ENCODE data around the gene UBE2J1. TPM values are rescaled to one million over a fixed set of nuclear protein-coding genes. Genes with fewer than 3 reads are reported as not detected.

Gene UBE2J1
- polyA plus RNA-seq, 2 of the 4 experiments (the other 2 are of a cell fraction): 12.6 to 32.7 TPM

GRCh38 chr6:89335164-89335563, 17.4 kb downstream of the UBE2J1 start:
- H3K9me3 ChIP-seq: no peaks in the 10 kb centered on the region
- POLR2A ChIA-PET: no interaction called here
- H3K4me3 ChIP-seq: no peak overlapping the region
- CTCF ChIA-PET: interaction anchor here (1.5 kb wide), 1 partner anchor 37 kb away, joined by 5 read pairs; no protein-coding TSS in a partner anchor
- DNase-seq (ENCODE audit: low read depth in 1 of 2, low spot score in 1 of 2) (no peak), ATAC-seq (no peak), FAIRE-seq (no peak)
- no peak overlapping the region for H3K4me2 ChIP-seq
- no peak overlapping the region for H3K27ac ChIP-seq
- WGBS (ENCODE audit: missing lambda C conversion rate): 93% methylated on average over 3 of the region's 3 CpGs
- H3K4me1 ChIP-seq: peaks cover 4% of the 10 kb centered on the region; the same call in 1 of the 3 replicates
- no peak for TF ChIP-seq NR3C1 (IDR thresholded peaks at IDR 0.05)
- no peak for TF ChIP-seq USF2 (IDR thresholded peaks at IDR 0.05)
- no peak for TF ChIP-seq POLR2AphosphoS2 (conservative IDR thresholded peaks at IDR 0.05; ENCODE audit: low read length)
- no peak for TF ChIP-seq PBX3 (IDR thresholded peaks at IDR 0.05)
- TF ChIP-seq KDM5A (IDR thresholded peaks at IDR 0.05): no peak
- TF ChIP-seq EHMT2 (IDR thresholded peaks at IDR 0.05; ENCODE audit: low read depth): no peak
- TF ChIP-seq FOSL2 (IDR thresholded peaks at IDR 0.05): no peak
- no peak for TF ChIP-seq FOSL2 (CRISPR knock-in tag; IDR thresholded peaks at IDR 0.05)
- no peak for TF ChIP-seq NFE2L2 (conservative IDR thresholded peaks at IDR 0.05; ENCODE audit: low read length)
- no peak for TF ChIP-seq CEBPB (IDR thresholded peaks at IDR 0.05)
- TF ChIP-seq CTCF (IDR thresholded peaks at IDR 0.05): no peak
- TF ChIP-seq EP300 (IDR thresholded peaks at IDR 0.05): no peak
- TF ChIP-seq TP53 (CRISPR knock-in tag; IDR thresholded peaks at IDR 0.05): no peak
- TF ChIP-seq HOXB13 (CRISPR knock-in tag; IDR thresholded peaks at IDR 0.05; ENCODE audit: low read depth): no peak
- TF ChIP-seq RCOR1 (IDR thresholded peaks at IDR 0.05; ENCODE audit: low read depth, low read length): no peak
- no peak for TF ChIP-seq FOSB (CRISPR knock-in tag; IDR thresholded peaks at IDR 0.05)
- TF ChIP-seq JUN (IDR thresholded peaks at IDR 0.05): no peak

GRCh38 chr6:89330910-89331309, 21.6 kb downstream of the UBE2J1 start:
- CTCF ChIA-PET: no interaction called here
- 90% methylated on average over 1 of the region's 1 CpG for WGBS (ENCODE audit: missing lambda C conversion rate)
- H3K27ac ChIP-seq: no peak overlapping the region
- no peaks in the 10 kb centered on the region for H3K4me1 ChIP-seq
- H3K4me3 ChIP-seq: no peak overlapping the region
- no peak for FAIRE-seq
- ATAC-seq: no peak
- no peaks in the 10 kb centered on the region for H3K9me3 ChIP-seq
- POLR2A ChIA-PET: no interaction called here
- no peak for DNase-seq (ENCODE audit: low read depth in 1 of 2, low spot score in 1 of 2)
- H3K4me2 ChIP-seq: no peak overlapping the region
- TF ChIP-seq TP53 (CRISPR knock-in tag; IDR thresholded peaks at IDR 0.05): no peak
- no peak for TF ChIP-seq FOXS1 (CRISPR knock-in tag; IDR thresholded peaks at IDR 0.05)
- TF ChIP-seq HEYL (CRISPR knock-in tag; IDR thresholded peaks at IDR 0.05): no peak
- no peak for TF ChIP-seq ATOH8 (CRISPR knock-in tag; IDR thresholded peaks at IDR 0.05; ENCODE audit: low read depth)
- TF ChIP-seq ZNF302 (CRISPR knock-in tag; IDR thresholded peaks at IDR 0.05): no peak
- no peak for TF ChIP-seq RNF2 (IDR thresholded peaks at IDR 0.05; ENCODE audit: borderline replicate concordance, low read depth)
- TF ChIP-seq EP300 (IDR thresholded peaks at IDR 0.05): no peak
- TF ChIP-seq HMGXB4 (CRISPR knock-in tag; IDR thresholded peaks at IDR 0.05; ENCODE audit: borderline replicate concordance): no peak
- TF ChIP-seq CTCF (IDR thresholded peaks at IDR 0.05): no peak
- no peak for TF ChIP-seq TFCP2L1 (CRISPR knock-in tag; IDR thresholded peaks at IDR 0.05)
- TF ChIP-seq RFX5 (IDR thresholded peaks at IDR 0.05): no peak
- TF ChIP-seq ELK1 (IDR thresholded peaks at IDR 0.05; ENCODE audit: low read depth, low read length): no peak
- TF ChIP-seq CHD4 (IDR thresholded peaks at IDR 0.05; ENCODE audit: borderline replicate concordance): no peak
- no peak for TF ChIP-seq GATA3 (IDR thresholded peaks at IDR 0.05; ENCODE audit: borderline replicate concordance)
